HAP-1 (cell line): ENCODE measurements around the gene GAS1.

Experiments used
- DNase-seq, 2 experiments: peaks; one replicate each; pipeline ENCODE4 v3.0.0-alpha.2; 2016 to 2020; ENCODE audit warnings: low spot score in 2 of 2
- H3K27me3 ChIP-seq: fragments of 250-450 bp; sonication (Bioruptor Pico); 2 replicates; pipeline ENCODE4 v1.5.1; 2020; ENCODE audit warnings: low read depth, mild to moderate bottlenecking, moderate library complexity
- H3K36me3 ChIP-seq: fragments of 250-450 bp; sonication (Bioruptor Pico); replicated peaks from 2 replicates; pipeline ENCODE4 v1.5.1; 2020; ENCODE audit warnings: mild to moderate bottlenecking
- H3K4me1 ChIP-seq: fragments of 250-450 bp; sonication (Bioruptor Pico); 2 replicates; pipeline ENCODE4 v1.5.1; 2020; ENCODE audit warnings: mild to moderate bottlenecking
- H3K4me3 ChIP-seq: fragments of 250-450 bp; sonication (Bioruptor Pico); 2 replicates; pipeline ENCODE4 v1.5.1; 2020; ENCODE audit warnings: mild to moderate bottlenecking, moderate library complexity
- H3K9me3 ChIP-seq: fragments of 250-450 bp; sonication (Bioruptor Pico); 2 replicates; pipeline ENCODE4 v1.5.1; 2020; ENCODE audit warnings: mild to moderate bottlenecking, moderate library complexity
- in situ Hi-C: fragments of 300-500 bp; cut with MboI; formaldehyde crosslinking; loops from 3 replicates; pipeline ENCODE4 v1.14.3; 2020; ENCODE audit warnings: low sequenced_read_pairs, inconsistent platforms, mixed read lengths

Gene GAS1

GRCh38 chr9:86977205-86977835 lies 30.0 kb upstream of the GAS1 start:
- no peak for DNase-seq
- no peaks in the 10 kb centered on the region for H3K27me3 ChIP-seq
- H3K4me1 ChIP-seq, result no peaks in the 10 kb centered on the region
- H3K4me3 ChIP-seq, result no peak overlapping the region
- in situ Hi-C loops, result no loop called here
- no peaks in the 10 kb centered on the region for H3K36me3 ChIP-seq
- H3K9me3 ChIP-seq, result no peaks in the 10 kb centered on the region

GRCh38 chr9:86975606-86976005 lies 28.3 kb upstream of the GAS1 start:
- Histone ChIP-seq H3K4me1 (no peaks in the 10 kb centered on the region), H3K9me3 (no peaks in the 10 kb centered on the region), H3K36me3 (no peaks in the 10 kb centered on the region), H3K27me3 (no peaks in the 10 kb centered on the region), H3K4me3 (no peak overlapping the region)
- DNase-seq, result no peak
- in situ Hi-C loops, result no loop called here

GRCh38 chr9:86975036-86975435 lies 27.7 kb upstream of the GAS1 start:
- in situ Hi-C loops, result no loop called here
- Histone ChIP-seq H3K9me3 (no peaks in the 10 kb centered on the region), H3K36me3 (no peaks in the 10 kb centered on the region), H3K4me3 (no peak overlapping the region), H3K27me3 (no peaks in the 10 kb centered on the region), H3K4me1 (no peaks in the 10 kb centered on the region)
- no peak for DNase-seq

GRCh38 chr9:86974421-86974820 lies 27.1 kb upstream of the GAS1 start:
- no peaks in the 10 kb centered on the region for H3K27me3 ChIP-seq
- in situ Hi-C loops, result no loop called here
- no peaks in the 10 kb centered on the region for H3K9me3 ChIP-seq
- H3K4me1 ChIP-seq, result no peaks in the 10 kb centered on the region
- DNase-seq, result no peak
- no peak overlapping the region for H3K4me3 ChIP-seq
- no peaks in the 10 kb centered on the region for H3K36me3 ChIP-seq

- Histone ChIP-seq H3K4me3 (no peak overlapping the region), H3K27me3 (no peaks in the 10 kb centered on the region), H3K9me3 (no peaks in the 10 kb centered on the region), H3K36me3 (no peaks in the 10 kb centered on the region), H3K4me1 (no peaks in the 10 kb centered on the region)
- DNase-seq, result no peak
- in situ Hi-C loops, result no loop called here
These were observed 24.4 kb upstream of the GAS1 start for GRCh38 chr9:86971742-86972141.

- no peak overlapping the region for H3K4me3 ChIP-seq
- no peaks in the 10 kb centered on the region for H3K4me1 ChIP-seq
- in situ Hi-C loops, result no loop called here
These were observed 21.1 kb upstream of the GAS1 start for GRCh38 chr9:86968258-86968920.

GRCh38 chr9:86966852-86967511 lies 19.7 kb upstream of the GAS1 start:
- Histone ChIP-seq H3K4me1 (no peaks in the 10 kb centered on the region), H3K27me3 (no peaks in the 10 kb centered on the region), H3K36me3 (no peaks in the 10 kb centered on the region), H3K9me3 (no peaks in the 10 kb centered on the region), H3K4me3 (no peak overlapping the region)
- in situ Hi-C loops, result no loop called here
- no peak for DNase-seq

More at GRCh38 chr9:86968258-86968920, 21.1 kb upstream of the GAS1 start:
- no peaks in the 10 kb centered on the region for H3K9me3 ChIP-seq
- no peak for DNase-seq
- no peaks in the 10 kb centered on the region for H3K36me3 ChIP-seq
- H3K27me3 ChIP-seq, result no peaks in the 10 kb centered on the region

- DNase-seq, result no peak
- Histone ChIP-seq H3K27me3 (no peaks in the 10 kb centered on the region), H3K9me3 (no peaks in the 10 kb centered on the region), H3K4me1 (no peaks in the 10 kb centered on the region), H3K4me3 (no peak overlapping the region), H3K36me3 (no peaks in the 10 kb centered on the region)
- in situ Hi-C loops, result no loop called here
These were observed 18.5 kb upstream of the GAS1 start for GRCh38 chr9:86965636-86966395.

GRCh38 chr9:86962692-86963091 lies 15.4 kb upstream of the GAS1 start:
- H3K9me3 ChIP-seq, result no peaks in the 10 kb centered on the region
- no peaks in the 10 kb centered on the region for H3K4me1 ChIP-seq
- H3K36me3 ChIP-seq, result no peaks in the 10 kb centered on the region
- DNase-seq, result no peak
- H3K4me3 ChIP-seq, result no peak overlapping the region
- in situ Hi-C loops, result no loop called here
- no peaks in the 10 kb centered on the region for H3K27me3 ChIP-seq

GRCh38 chr9:86960938-86961337 lies 13.6 kb upstream of the GAS1 start:
- DNase-seq, result no peak
- H3K4me3 ChIP-seq, result no peak overlapping the region
- no peaks in the 10 kb centered on the region for H3K4me1 ChIP-seq
- in situ Hi-C loops, result no loop called here
- no peaks in the 10 kb centered on the region for H3K36me3 ChIP-seq
- H3K27me3 ChIP-seq, result no peaks in the 10 kb centered on the region
- no peaks in the 10 kb centered on the region for H3K9me3 ChIP-seq

GRCh38 chr9:86958203-86958602 lies 10.9 kb upstream of the GAS1 start:
- Histone ChIP-seq H3K4me1 (no peaks in the 10 kb centered on the region), H3K36me3 (no peaks in the 10 kb centered on the region), H3K4me3 (no peak overlapping the region), H3K9me3 (no peaks in the 10 kb centered on the region), H3K27me3 (no peaks in the 10 kb centered on the region)
- DNase-seq, result no peak
- in situ Hi-C loops, result no loop called here

- DNase-seq, result no peak
- in situ Hi-C loops, result no loop called here
- no peak overlapping the region for H3K4me3 ChIP-seq
- no peaks in the 10 kb centered on the region for H3K4me1 ChIP-seq
- no peaks in the 10 kb centered on the region for H3K36me3 ChIP-seq
- no peaks in the 10 kb centered on the region for H3K9me3 ChIP-seq
- no peaks in the 10 kb centered on the region for H3K27me3 ChIP-seq
These were observed 8.3 kb upstream of the GAS1 start for GRCh38 chr9:86955561-86955960.

- Histone ChIP-seq H3K27me3 (no peaks in the 10 kb centered on the region), H3K4me1 (no peaks in the 10 kb centered on the region), H3K36me3 (no peaks in the 10 kb centered on the region), H3K4me3 (no peak overlapping the region), H3K9me3 (no peaks in the 10 kb centered on the region)
- in situ Hi-C loops, result no loop called here
- DNase-seq, result no peak
These were observed 7.7 kb upstream of the GAS1 start for GRCh38 chr9:86955042-86955441.

GRCh38 chr9:86953181-86953580 lies 5.9 kb upstream of the GAS1 start:
- no peaks in the 10 kb centered on the region for H3K36me3 ChIP-seq
- H3K4me1 ChIP-seq, result no peaks in the 10 kb centered on the region
- H3K27me3 ChIP-seq, result no peaks in the 10 kb centered on the region
- H3K9me3 ChIP-seq, result no peaks in the 10 kb centered on the region
- DNase-seq, result no peak
- no peak overlapping the region for H3K4me3 ChIP-seq
- in situ Hi-C loops, result no loop called here
